Measurements from ENCODE around the gene KCP.

DNA sequence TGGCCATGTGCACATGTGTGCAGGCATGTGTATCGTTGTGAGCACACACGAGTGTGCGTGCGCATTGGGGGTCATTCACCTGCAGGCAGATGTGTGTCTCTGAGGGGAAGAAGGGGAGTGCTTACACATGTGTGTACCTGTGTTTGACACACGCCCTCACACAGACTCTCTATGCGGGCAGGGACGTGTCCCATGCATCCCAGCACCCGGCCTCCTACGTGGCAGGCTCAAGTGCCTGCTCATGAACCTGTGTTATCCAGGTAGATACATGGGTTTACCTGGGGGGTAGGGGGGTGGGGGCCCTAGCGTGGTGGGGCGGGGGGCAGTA, 18.6 kb downstream of the KCP start:
- TF ChIP-seq, protein P1, sequence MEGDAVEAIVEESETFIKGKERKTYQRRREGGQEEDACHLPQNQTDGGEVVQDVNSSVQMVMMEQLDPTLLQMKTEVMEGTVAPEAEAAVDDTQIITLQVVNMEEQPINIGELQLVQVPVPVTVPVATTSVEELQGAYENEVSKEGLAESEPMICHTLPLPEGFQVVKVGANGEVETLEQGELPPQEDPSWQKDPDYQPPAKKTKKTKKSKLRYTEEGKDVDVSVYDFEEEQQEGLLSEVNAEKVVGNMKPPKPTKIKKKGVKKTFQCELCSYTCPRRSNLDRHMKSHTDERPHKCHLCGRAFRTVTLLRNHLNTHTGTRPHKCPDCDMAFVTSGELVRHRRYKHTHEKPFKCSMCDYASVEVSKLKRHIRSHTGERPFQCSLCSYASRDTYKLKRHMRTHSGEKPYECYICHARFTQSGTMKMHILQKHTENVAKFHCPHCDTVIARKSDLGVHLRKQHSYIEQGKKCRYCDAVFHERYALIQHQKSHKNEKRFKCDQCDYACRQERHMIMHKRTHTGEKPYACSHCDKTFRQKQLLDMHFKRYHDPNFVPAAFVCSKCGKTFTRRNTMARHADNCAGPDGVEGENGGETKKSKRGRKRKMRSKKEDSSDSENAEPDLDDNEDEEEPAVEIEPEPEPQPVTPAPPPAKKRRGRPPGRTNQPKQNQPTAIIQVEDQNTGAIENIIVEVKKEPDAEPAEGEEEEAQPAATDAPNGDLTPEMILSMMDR (conservative IDR thresholded peaks at IDR 0.05; ENCODE audit: low read length), result no peak
- TF ChIP-seq EZH2phosphoT487 (IDR thresholded peaks at IDR 0.05; ENCODE audit: borderline replicate concordance), result no peak
